GM19438 (cell line): ENCODE data around the gene ALPK3.
"Not testable (repeated sequence)": the region's sequence is repeated elsewhere in the genome, so short reads cannot be mapped to it uniquely, and the experiment has no call there.

Source experiments
- ATAC-seq: cut with Tn5 transposase; IDR thresholded peaks from one replicate; pipeline ENCODE4 v1.9.1; 2021; ENCODE audit warnings: low read depth; ENCODE audit not compliant: unreplicated experiment

The ALPK3 gene

DNA sequence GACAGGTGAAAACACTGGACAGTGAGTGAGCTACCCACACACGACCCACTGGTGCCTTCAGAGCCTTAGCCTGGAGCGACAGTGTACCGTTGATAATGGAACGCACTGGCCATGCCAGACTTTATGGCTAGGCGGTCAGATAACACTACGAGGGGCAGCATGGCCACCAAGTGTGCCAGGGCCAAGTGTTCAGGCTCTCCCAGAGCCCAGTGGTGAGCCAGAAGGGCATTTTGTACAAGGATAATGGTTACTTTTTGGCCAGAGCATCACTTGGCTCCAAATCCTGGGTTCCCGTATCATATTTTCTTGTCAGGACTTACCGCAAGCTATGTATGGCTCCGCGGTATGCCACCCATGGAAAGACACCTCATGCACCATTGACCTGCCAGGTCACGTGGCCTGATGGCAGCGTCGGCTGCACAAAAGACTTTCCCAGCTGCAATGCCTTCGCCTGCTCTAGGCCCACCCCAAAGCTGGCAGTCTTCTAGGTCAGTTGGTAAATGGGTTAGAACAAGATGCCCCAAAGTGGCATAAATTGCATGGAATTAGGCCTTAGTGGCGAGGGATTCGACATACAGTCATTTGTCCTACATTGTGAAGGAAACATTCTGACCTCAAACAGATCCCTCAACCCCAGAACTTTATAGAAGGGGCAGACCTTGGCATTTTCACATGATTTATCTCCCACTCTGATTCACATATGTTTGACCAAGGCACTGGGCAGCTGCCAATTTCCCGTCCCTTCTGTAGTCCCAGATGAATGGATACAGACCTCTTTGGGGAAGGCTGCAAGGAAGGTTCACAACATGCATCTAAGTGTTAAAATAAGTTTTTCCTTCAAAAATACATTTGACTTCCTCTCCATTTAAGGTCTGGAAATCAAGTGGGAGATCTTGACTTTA lies 55.1 kb downstream of the ALPK3 start:
- no peak for ATAC-seq

DNA sequence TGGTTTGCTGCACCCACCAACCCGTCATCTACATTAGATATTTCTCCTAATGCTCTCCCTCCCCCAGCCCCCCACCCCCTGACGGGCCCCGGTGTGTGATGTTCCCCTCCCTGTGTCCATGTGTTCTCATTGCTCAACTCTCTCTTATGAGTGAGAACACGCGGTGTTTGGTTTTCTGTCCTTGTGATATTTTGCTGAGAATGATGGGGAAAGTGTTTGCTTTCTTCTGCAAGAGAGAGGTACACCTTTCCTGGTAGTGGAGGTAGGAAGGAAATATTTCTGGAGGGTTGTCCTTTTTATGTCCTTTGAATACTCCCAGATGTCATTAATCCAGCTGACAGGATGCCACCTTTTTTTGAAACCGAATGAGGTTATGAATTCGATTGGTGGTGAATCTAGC lies 56.8 kb downstream of the ALPK3 start:
- no peak for ATAC-seq

DNA sequence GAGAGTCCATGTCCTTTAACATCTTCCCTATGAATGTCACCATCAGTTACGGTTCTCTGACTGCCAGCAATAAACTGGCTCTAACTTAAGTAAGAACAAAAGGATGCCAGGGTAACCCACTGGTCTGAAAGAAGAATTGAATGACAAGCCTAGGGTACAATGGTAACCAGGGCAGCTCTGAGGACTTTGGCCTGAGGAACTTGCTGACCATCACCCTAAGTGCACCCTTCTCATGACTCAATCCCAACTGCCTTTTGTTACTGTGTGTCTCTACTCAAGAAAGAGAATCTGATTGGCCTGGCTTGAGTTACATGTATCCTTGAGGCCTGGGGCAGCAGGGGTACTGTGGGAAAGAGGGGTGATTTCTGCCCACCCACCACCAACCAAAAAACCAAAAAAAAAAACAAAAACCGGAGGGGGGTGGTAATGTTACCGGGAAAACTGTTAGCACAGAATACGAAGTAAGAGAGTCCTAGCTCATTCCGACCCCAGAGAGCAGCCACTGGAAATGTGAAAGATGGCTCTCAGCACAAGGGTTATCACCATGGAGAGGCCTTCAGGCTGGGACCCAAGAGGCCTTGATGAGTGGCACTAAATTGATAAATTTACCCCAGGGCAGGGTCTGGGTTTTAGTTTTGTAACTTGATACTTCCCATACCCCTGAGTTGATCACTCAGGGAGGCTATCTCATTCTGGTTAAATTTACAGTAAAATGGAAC lies 58.0 kb downstream of the ALPK3 start:
- no peak for ATAC-seq

DNA sequence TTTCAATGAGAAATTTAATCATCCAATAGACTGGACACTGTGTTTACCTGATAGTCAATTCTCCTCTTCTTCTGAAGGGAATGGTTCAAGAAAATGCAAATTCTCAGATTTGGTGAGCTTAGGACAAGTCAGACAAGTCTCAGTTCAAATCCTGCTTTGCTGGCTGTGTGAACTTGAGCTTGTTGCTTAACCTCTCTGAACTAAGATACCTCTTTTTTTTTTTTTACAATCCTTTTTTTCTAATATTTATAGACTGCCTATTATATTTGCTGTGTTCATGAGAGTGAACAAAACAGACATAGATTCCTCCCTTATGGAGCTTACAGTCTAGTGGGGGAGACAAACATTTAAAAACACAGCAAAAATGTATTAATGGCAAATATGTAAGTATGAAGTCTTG lies 59.1 kb downstream of the ALPK3 start:
- ATAC-seq: no peak

DNA sequence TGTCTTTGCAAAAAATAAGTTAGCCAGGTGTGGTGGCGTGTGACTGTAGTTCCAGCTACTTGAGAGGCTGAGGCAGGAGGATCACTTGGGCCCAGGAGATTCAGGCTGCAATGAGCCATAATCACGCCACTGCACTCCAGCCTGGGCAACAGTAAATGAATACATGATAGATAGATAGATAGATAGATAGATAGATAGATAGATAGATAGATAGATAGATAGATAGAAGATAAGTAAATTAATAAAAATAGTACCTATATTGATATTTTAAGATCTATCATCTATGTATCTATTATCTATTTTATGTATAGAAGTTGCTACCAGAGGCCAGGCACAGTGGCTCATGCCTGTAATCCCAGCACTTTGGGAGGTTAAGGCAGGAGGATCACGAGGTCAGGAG lies 60.5 kb downstream of the ALPK3 start:
- not testable (repeated sequence) for ATAC-seq

DNA sequence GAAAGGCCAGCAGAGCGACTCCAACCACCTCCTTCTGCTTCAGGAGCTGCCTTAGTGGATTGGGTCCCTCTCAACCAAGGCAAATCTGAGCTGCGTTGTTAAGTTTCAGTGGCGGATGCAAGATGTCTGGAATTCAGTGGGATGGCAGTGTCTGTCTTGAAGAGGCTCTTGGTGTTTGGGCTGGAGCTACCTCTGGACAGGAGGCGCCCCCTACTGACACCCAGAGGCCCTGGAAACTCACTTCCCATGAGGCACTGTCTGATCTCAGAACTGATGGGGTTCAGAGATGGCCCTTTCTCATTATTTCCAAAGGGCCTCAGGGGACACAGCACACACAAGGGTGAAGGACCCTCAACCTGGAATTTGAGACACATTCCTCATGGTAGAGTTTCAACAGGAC lies 61.3 kb downstream of the ALPK3 start:
- no peak for ATAC-seq

DNA sequence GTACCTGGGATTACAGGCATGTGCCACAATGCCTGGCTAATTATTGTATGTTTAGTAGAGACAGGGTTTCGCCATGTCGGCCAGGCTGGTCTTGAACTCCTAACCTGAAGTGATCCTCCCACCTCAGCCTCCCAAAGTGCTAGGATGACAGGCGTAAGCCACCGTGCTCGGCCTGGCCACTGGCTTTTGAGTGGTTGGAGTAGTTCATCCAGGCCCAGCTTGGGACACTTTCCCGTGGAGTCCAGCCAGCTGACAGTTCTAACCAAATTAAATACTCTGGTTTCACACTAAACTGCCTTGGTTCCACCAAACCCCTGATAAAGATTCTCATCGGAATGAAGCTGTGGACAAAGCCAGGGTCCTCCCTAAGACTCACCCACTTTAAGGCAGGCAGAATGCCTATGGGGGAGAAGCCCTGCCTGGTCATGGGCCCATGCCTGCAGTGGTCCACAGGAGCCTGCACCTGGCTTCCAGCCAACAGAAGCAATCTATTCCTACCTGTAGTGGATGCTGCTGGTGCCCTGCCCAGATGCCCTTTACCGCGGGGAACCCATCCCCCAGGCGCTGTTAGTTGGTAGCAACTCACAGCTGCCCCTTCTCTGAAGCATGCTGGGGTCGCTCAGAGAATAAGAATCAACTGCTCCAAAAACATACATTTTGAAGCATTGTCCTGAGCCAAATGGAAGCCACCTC lies 62.1 kb downstream of the ALPK3 start:
- ATAC-seq: no peak

DNA sequence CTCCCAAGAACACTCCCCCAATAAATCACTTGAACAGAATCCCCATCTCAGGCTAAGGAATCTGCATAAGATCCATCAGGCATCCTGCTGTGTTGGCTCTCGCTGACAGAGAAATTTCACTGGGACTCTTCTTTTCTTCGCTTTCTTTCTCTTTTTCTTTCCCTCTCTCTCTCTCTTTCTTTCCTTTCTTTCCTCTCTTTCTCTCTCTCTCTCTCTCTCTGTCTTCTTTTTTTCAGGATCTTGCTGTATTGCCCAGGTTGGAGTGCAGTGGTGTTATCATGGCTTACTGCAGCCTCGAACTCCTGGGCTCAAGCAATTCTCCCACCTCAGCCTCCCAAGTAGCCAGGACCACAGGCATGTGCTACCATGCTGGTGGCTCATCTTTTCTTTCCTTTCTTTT lies 62.9 kb downstream of the ALPK3 start:
- ATAC-seq: no peak

DNA sequence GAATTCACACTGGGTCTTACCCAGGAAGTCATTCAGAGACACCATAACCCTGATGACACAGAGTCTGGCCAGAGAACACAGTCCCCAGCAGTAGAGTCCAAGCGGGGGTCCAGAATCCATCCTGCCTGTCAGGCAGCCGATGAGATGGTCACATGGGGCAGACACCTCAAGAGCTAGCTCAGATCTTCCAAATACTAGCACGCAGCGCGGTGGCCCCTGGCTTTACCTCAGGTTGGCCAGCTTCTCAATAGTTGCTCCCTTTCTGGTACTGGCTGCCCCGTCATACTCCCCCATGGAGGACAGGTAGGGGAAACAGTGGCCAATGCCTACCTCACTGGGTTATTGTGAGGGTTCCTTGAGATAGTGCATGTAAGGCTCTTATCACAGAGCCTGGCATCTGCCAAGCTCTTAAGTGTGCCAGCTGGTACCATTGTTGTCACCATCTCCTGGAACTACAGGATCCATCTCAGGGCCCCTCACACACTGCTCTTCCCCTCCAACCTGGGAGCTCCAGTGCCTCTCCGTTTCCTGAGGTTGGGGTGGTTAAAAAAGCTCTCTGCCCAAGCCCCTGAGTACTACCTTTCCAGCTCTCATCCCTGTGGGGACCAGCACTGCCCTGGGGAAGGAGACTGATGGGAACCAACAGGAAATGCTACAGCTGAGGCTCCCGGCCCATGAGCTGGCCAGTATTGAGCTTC lies 63.8 kb downstream of the ALPK3 start:
- no peak for ATAC-seq

DNA sequence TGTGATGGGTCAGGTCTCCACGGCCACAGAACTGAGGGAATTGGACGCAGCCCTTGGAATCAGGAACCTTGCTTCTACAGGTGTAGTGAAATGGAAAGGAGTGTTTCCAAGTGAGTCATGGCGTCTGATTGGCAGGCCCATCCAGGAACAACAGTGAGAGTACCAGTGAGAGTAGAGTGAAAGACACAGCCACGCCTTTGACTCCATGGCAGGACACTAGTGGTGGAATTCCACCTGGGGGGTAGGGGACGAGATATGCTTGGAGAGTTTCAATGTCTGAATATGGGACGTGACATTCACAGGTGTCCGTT lies 64.3 kb downstream of the ALPK3 start:
- ATAC-seq: no peak

DNA sequence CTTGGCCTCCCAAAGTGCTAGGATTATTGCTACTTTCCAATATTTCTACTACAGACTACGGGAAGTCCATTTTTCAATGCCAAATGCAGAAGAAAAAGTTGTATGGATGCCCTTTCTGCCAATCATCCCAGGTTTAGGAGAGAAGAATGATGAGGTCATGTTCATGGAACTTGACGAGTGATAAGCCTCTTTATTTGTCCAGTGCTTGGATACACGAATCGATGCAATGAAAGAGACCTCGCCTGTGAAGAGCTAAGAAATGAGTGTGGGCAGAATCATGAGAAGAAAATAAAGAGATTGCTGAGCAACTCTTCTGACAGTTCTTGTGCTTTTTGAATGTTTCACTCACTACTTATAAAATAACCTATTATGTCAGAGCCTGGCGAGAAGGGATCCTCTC lies 66.3 kb downstream of the ALPK3 start:
- no peak for ATAC-seq

DNA sequence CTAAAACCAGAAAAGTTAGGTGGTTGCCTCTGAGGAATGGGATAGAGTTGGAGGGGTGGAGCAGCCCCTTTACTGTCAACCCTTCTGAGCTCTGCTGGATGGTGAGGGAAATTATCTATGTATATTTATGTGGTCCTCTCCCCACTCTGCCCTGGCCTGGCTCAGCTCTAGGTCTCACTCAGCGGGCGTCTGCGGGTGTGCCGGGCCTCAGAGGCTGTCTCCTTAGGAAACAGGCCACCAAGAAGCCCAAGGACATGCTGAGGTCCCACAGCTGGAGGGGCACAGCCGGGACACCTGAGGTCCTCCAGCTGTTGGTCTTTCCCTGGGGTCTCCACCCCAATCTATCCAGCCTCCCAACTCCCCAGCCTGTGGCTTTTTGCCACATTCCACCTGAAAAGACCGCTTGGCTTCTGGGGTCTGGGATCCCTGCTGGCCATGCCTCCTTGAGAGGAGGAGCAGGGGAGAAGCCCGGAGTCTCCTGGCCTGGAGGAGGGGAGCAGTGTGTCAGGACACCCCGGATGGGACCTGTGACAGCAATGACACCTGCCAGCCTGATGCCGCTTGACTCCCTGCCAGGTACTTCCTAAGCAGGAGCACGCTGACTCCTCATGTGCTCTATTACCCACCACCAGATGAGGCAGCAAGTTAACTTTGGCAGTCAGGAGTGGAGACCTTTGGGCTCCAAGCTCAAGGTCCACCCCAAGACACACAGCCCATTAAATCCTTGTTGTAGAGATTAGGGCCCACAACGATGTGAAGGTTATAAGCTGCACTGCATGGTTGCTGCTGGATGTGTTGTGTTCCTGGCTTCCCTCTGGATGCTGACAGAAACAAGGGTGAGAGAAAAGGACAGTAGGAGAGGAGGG lies 67.0 kb downstream of the ALPK3 start, which contains the start of gene SLC28A1:
TSS of gene SLC28A1 (plus strand) at position 747 of the 866 bp plus-strand sequence. CDS start 3,099 bp downstream, outside the sequence.
- no peak for ATAC-seq

DNA sequence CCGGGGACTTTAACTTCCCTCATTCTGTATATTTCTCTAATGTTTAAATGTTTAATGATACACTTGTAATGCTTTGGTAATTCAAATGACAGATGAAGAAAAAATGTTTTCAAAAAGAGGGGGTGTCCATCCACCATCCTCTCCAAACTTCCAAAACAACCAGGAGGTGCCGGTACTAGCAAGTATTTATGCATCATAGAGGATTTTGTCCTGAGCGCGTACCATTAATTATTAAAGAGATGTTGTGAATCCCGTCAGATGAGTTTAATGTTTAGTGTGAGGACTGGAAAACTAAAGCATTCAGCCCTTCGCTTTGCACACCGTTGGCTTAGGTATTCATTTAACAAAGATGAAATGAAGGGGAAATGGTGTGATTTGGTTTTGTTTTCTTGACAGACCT lies 68.6 kb downstream of the ALPK3 start:
- ATAC-seq: no peak

DNA sequence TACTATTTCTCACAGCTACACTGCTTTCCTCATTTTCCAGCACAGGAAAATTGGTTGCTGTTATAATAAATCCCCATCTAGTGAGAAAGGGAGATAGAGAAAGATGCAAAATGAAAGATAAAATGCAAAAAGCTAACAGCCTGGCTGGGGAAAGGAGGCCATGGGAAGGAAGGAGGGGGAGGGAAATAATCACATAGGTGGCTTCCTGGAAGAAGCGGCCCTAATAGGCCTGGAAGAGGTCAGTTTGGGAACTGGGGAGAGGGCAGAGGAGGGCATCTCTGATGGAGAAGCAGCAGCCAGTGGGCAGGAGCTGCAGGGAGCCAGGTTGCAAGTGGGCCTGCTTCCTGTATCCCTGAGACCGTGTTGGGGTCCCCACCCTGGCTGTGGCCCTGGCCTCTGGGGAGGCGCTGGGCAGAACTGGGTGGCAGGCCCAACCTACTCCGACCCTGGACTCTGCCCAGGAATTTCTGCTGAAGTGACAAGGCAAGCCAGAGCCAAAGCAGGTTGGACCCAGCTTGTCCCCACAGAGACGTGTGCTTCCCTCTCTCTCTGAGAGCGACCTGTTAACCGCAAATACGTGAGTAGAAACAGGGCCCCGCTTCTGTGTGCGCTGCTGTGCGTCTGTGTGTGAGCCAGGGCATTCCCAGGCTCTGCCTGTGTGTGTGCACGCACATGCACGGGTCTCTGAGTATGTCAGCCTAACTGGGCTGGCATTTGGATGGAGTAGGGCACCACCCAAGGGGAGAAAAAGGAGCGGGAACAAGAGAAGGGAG lies 69.2 kb downstream of the ALPK3 start:
- no peak for ATAC-seq

DNA sequence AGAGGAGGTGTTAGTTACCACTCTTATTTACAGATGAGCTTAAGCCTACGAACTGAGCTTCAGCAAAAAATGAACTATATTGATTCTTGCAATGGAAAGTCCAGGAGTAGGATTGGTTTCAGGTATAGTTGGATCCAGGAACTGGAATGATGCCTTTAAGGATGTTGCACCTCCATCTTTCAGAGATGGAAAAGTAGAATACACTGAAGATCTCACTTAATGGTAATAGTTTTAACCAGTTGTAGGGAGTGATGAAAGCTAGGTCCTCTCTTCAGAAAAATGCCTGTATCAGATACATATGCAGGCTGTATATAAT lies 69.8 kb downstream of the ALPK3 start:
- no peak for ATAC-seq

DNA sequence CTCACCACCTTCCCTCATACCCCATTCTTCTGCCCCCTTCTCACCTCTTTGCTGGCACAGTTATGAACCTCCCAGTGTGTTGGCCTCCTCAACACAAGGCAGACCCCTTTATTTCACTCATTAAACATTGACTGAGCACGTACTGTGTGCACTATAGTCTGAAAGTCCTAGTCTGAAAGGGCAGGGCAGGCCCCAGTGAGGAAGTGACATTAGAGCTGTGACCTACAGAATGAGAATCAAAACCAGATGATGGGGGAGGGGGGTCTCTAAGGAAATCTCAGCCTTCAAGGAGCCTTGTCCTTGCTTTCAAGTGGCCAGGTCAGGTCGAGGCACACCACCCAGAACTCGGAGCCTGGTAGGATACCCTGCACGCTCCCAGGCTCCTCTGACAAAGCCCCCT lies 70.8 kb downstream of the ALPK3 start:
- ATAC-seq: no peak

DNA sequence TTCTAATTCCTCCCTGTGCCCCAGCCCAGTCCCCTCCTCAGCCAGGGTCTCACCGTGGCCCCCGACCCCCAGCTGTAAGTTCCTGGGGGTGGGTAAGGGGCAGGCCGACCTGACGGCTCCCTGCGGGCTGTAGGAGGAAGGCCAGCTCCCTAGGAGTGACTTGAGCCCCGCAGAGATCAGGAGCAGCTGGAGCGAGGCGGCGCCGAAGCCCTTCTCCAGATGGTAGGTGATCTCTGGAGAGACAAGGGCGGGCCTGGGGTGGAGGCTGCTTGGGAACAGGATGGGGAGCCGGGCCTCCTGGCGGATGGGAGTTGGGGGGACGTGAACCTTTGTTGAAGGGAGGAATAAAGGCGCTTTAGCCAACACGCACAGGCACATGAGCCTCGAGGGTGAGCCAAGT lies 71.5 kb downstream of the ALPK3 start:
- ATAC-seq: no peak

DNA sequence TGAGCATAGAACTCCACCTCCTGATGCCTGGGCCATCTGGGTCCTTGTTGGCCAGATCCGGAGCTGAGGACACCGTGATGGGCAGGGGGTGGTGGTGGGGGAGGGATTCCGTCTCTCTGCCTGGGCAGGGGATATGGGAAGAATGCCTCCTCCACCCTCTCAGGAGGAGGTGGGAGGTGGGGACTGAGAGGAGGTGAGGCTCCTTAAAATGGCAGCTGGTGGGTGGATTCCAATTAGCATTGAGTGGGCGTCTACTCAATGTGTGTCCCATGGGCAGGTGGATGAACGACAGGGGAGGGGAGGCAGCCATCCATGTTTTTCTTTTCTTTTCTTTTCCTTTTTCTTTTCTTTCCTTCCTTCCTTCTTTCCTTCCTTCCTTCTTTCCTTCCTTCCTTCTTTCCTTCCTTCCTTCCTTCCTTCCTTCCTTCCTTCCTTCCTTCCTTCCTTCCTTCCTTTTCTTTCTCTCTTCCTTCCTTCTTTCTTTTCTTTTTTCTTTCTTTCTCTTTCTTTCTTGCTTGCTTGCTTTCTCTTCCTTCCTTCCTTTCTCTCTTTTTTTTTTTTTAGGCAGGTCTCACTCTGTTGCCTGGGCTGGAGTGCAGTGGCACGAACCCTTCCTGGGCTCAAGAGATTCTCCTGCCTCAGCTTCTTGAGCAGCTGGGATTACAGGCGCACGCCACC lies 72.3 kb downstream of the ALPK3 start:
- no peak for ATAC-seq
